A549 (cell line): ENCODE data around the gene SCN9A. TPM values are rescaled to one million over a fixed set of nuclear protein-coding genes. Genes with fewer than 3 reads are reported as not detected.

ENCODE experiments used
- ATAC-seq, 2 experiments: fragments of 200-7000 bp in 1 of 2; fragments of >200 bp in 1 of 2; cut with Nextera tagmentation in 1 of 2; cut with Tn5 transposase in 1 of 2; 3 replicates each; pipeline versions ENCODE4 v1.8.0 to v1.9.1; 2018 to 2020; ENCODE audit warnings: mild to moderate bottlenecking in 1 of 2, moderate library complexity in 1 of 2
- CTCF ChIA-PET: fragments of 300-600 bp; sonication (Branson Sonifier 250); formaldehyde crosslinking; extraction: SDS; loops from one replicate; lab custom pipeline; 2021; ENCODE audit warnings: antibody characterized with exemption, inconsistent platforms; lab: Yijun Ruan, JAX
- POLR2A ChIA-PET: fragments of 350-600 bp; formaldehyde crosslinking; extraction: SDS; loops from one replicate; lab custom pipeline; 2021; ENCODE audit warnings: antibody characterized with exemption, inconsistent platforms; lab: Yijun Ruan, JAX
- DNase-seq, 2 experiments: peaks; one replicate each; pipeline versions ENCODE4 v3.0.0 to v3.0.0-alpha.2; 2011 to 2016; ENCODE audit warnings: low read depth in 1 of 2, low spot score in 1 of 2
- FAIRE-seq: peaks from 2 replicates; lab custom pipeline; 2011; peaks lifted over from hg19 to GRCh38; lab: Jason Lieb, UNC
- H3K27ac ChIP-seq, 2 experiments: fragments of >200 bp; sonication (Bioruptor Twin); formaldehyde crosslinking; 3 replicates each; pipeline ENCODE4 v1.5.1; 2016 to 2017
- H3K4me1 ChIP-seq: fragments of >200 bp; sonication (Bioruptor Twin); formaldehyde crosslinking; 3 replicates; pipeline ENCODE4 v1.6.1; 2016
- H3K4me2 ChIP-seq: fragments of >200 bp; sonication (Bioruptor Twin); formaldehyde crosslinking; 3 replicates; pipeline ENCODE4 v1.6.1; 2016
- H3K4me3 ChIP-seq: fragments of >200 bp; sonication (Bioruptor Twin); formaldehyde crosslinking; 3 replicates; pipeline ENCODE4 v1.5.1; 2016
- H3K9me3 ChIP-seq: fragments of >200 bp; sonication (Bioruptor Twin); formaldehyde crosslinking; 3 replicates; pipeline ENCODE4 v1.6.1; 2016
- BHLHE40 ChIP-seq: IDR thresholded peaks from 2 replicates; pipeline ENCODE4 v1.6.1; 2012; ENCODE audit warnings: low read depth, low read length, inconsistent platforms
- CBX2 ChIP-seq: fragments of 200-600 bp; sonication (generic); IDR thresholded peaks from 2 replicates; pipeline ENCODE4 v1.6.1; 2016; ENCODE audit warnings: low read depth, mild to moderate bottlenecking, borderline replicate concordance
- CEBPB ChIP-seq, 2 experiments: fragments of >200 bp in 1 of 2; sonication (Bioruptor Twin) in 1 of 2; formaldehyde crosslinking in 1 of 2; IDR thresholded peaks; 2 replicates each; pipeline ENCODE4 v1.6.1; 2012 to 2016
- CHD4 ChIP-seq: fragments of 200-600 bp; sonication (generic); IDR thresholded peaks from 2 replicates; pipeline ENCODE4 v1.6.1; 2016; ENCODE audit warnings: antibody characterized with exemption, mild to moderate bottlenecking, borderline replicate concordance
- ESRRA ChIP-seq: fragments of 150-350 bp; IDR thresholded peaks from 2 replicates; pipeline ENCODE4 v1.6.1; 2014; ENCODE audit warnings: mild to moderate bottlenecking, low read length, borderline replicate concordance
- FOXS1 ChIP-seq: fragments of 250-450 bp; sonication (Bioruptor Pico); IDR thresholded peaks from 2 replicates; pipeline ENCODE4 v1.5.0; 2020; ENCODE audit warnings: mild to moderate bottlenecking, moderate library complexity
- HDAC2 ChIP-seq: fragments of 200-600 bp; sonication (generic); IDR thresholded peaks from 2 replicates; pipeline ENCODE4 v1.6.1; 2016
- KDM1A ChIP-seq: fragments of 200-600 bp; sonication (generic); IDR thresholded peaks from 2 replicates; pipeline ENCODE4 v1.6.1; 2016; ENCODE audit warnings: low read depth, mild to moderate bottlenecking
- KDM5A ChIP-seq: fragments of 200-600 bp; sonication (generic); IDR thresholded peaks from 2 replicates; pipeline ENCODE4 v1.6.1; 2016; ENCODE audit warnings: antibody characterized with exemption, mild to moderate bottlenecking
- MAFK ChIP-seq: fragments of 450-650 bp; IDR thresholded peaks from 2 replicates; pipeline ENCODE4 v1.6.1; 2014; ENCODE audit not compliant: partially characterized antibody
- MAZ ChIP-seq: fragments of 150-350 bp; IDR thresholded peaks from 2 replicates; pipeline ENCODE4 v1.6.1; 2014; ENCODE audit warnings: antibody characterized with exemption, low read depth, low read length, borderline replicate concordance
- PHF8 ChIP-seq: fragments of 200-600 bp; sonication (generic); IDR thresholded peaks from 2 replicates; pipeline ENCODE4 v1.6.1; 2016; ENCODE audit warnings: low read depth, mild to moderate bottlenecking, antibody characterized with exemption, moderate library complexity, borderline replicate concordance
- POLR2A ChIP-seq: IDR thresholded peaks from 2 replicates; pipeline ENCODE4 v1.6.1; 2012; ENCODE audit warnings: mild to moderate bottlenecking, low read length
- POLR2AphosphoS2 ChIP-seq: conservative IDR thresholded peaks from 2 replicates; pipeline ENCODE4 v1.6.1; 2012; ENCODE audit warnings: low read length, improper control_type of control experiment, inconsistent platforms
- RAD21 ChIP-seq, 2 experiments: fragments of >200 bp in 1 of 2; sonication (Bioruptor Twin) in 1 of 2; formaldehyde crosslinking in 1 of 2; IDR thresholded peaks in 1 of 2; conservative IDR thresholded peaks in 1 of 2; 2 replicates in 1 of 2; 3 replicates in 1 of 2; pipeline ENCODE4 v1.6.1; 2012 to 2018; ENCODE audit warnings: inconsistent platforms in 1 of 2
- RFX5 ChIP-seq: fragments of 450-650 bp; IDR thresholded peaks from 2 replicates; pipeline ENCODE4 v1.7.1; 2014; ENCODE audit warnings: antibody characterized with exemption, mild to moderate bottlenecking, moderate library complexity
- WGBS: methylation state at CpG from one replicate; pipeline ENCODE4 v1.1.6; 2017; ENCODE audit errors: missing lambda C conversion rate; 5-methylcytosine and 5-hydroxymethylcytosine counted together
- polyA plus RNA-seq, 4 experiments: library from polyadenylated mRNA; depleted of rRNA in 3 of 4; stranded (reverse); fragments of >200 nt; fragmentation: RNase III in 1 of 4; extraction: RNeasy Plus Mini Kit Qiagen cat#74134 plus additional on column Dnase treatment in 1 of 4; gene quantifications; 2 replicates in 3 of 4; 3 replicates in 1 of 4; pipeline ENCODE4 v1.2.3, GENCODE V29; 2011 to 2017
- TF ChIP-seq, protein P1 (sequence below): fragments of >200 bp; sonication (Bioruptor Twin); formaldehyde crosslinking; IDR thresholded peaks from 3 replicates; pipeline ENCODE4 v1.6.1; 2016
- TF ChIP-seq, protein P2 (sequence below): fragments of >200 bp; sonication (Bioruptor Twin); formaldehyde crosslinking; IDR thresholded peaks from 3 replicates; pipeline ENCODE4 v1.5.1; 2016
- TF ChIP-seq, protein P3 (sequence below): fragments of 450-650 bp; IDR thresholded peaks from 2 replicates; pipeline ENCODE4 v1.6.1; 2014; ENCODE audit warnings: antibody characterized with exemption
- TF ChIP-seq, protein P4 (sequence below): IDR thresholded peaks from 2 replicates; pipeline ENCODE4 v1.6.1; 2012

The SCN9A gene
- polyA plus RNA-seq, 2 of the 4 experiments (the other 2 are of a cell fraction), result 7.7 to 23.6 TPM

DNA sequence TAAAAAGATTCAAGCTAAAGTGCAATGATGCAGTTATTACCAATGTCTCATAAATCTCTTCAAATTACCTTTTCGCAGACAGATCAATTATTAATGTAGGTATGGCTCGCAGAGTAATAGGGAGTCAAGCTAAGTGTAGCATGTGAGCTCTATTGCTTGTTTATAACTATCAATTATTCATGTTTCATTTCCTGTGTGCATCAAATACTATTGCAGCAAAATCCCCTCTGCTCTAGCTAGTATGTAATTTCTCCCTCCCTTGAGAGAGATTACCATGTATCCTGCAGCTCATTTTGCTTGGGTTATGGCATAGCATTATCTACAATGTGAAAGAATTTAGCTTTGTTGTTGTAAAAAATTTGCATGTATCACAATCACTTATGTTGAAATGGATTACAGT, 182.3 kb downstream of the SCN9A start:
- Histone ChIP-seq H3K4me3 (no peak overlapping the region), H3K4me2 (no peak overlapping the region), H3K9me3 (no peaks in the 10 kb centered on the region), H3K4me1 (no peaks in the 10 kb centered on the region), H3K27ac (no peak overlapping the region)
- ChIA-PET POLR2A (no interaction called here), CTCF (interaction anchor here (0.6 to 1.1 kb wide), 2 partner anchors 226 to 1922 kb away, joined by 3 read pairs; no protein-coding TSS in a partner anchor)
- 82% methylated on average over 2 of the region's 2 CpGs for WGBS
- no peak for FAIRE-seq
- DNase-seq, result no peak
- no peak for TF ChIP-seq HDAC2
- TF ChIP-seq MAFK, result no peak
- no peak for TF ChIP-seq KDM1A
- TF ChIP-seq, protein P1, sequence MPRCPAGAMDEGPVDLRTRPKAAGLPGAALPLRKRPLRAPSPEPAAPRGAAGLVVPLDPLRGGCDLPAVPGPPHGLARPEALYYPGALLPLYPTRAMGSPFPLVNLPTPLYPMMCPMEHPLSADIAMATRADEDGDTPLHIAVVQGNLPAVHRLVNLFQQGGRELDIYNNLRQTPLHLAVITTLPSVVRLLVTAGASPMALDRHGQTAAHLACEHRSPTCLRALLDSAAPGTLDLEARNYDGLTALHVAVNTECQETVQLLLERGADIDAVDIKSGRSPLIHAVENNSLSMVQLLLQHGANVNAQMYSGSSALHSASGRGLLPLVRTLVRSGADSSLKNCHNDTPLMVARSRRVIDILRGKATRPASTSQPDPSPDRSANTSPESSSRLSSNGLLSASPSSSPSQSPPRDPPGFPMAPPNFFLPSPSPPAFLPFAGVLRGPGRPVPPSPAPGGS, result no peak
- TF ChIP-seq, protein P2, sequence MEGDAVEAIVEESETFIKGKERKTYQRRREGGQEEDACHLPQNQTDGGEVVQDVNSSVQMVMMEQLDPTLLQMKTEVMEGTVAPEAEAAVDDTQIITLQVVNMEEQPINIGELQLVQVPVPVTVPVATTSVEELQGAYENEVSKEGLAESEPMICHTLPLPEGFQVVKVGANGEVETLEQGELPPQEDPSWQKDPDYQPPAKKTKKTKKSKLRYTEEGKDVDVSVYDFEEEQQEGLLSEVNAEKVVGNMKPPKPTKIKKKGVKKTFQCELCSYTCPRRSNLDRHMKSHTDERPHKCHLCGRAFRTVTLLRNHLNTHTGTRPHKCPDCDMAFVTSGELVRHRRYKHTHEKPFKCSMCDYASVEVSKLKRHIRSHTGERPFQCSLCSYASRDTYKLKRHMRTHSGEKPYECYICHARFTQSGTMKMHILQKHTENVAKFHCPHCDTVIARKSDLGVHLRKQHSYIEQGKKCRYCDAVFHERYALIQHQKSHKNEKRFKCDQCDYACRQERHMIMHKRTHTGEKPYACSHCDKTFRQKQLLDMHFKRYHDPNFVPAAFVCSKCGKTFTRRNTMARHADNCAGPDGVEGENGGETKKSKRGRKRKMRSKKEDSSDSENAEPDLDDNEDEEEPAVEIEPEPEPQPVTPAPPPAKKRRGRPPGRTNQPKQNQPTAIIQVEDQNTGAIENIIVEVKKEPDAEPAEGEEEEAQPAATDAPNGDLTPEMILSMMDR, result no peak
- TF ChIP-seq ESRRA, result no peak
- TF ChIP-seq, all 56 proteins: peak for 0
- ATAC-seq, result no peak

DNA sequence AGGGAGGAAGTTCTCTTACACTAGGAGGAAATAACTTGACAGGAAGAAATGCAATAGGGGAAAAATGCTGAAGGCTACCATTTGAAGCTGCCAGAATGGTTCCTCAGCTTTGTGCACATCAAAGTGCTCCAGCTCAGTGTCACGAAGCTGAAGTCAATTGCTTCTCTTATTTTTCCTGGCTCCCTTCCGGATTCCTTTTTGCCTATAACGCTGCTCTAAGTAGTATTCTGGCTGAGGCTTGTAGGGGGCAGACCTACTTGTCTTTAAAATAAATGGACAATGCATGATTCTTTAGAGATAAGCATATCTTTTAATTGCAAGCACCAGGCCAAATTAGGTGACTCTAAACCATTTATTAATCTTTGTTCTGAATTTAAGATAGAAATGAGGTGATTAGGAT, 187.7 kb downstream of the SCN9A start:
- no peak overlapping the region for H3K4me3 ChIP-seq
- no peak for ATAC-seq
- DNase-seq, result no peak
- H3K4me1 ChIP-seq, result no peaks in the 10 kb centered on the region
- TF ChIP-seq, protein P2, result no peak
- TF ChIP-seq, protein P3, sequence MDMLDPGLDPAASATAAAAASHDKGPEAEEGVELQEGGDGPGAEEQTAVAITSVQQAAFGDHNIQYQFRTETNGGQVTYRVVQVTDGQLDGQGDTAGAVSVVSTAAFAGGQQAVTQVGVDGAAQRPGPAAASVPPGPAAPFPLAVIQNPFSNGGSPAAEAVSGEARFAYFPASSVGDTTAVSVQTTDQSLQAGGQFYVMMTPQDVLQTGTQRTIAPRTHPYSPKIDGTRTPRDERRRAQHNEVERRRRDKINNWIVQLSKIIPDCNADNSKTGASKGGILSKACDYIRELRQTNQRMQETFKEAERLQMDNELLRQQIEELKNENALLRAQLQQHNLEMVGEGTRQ, result no peak
- TF ChIP-seq MAZ, result no peak
- no peak for TF ChIP-seq FOXS1 (CRISPR knock-in tag)
- TF ChIP-seq CBX2, result no peak
- TF ChIP-seq RAD21 (conservative IDR thresholded peaks at IDR 0.05 in 1 of 2, IDR thresholded peaks at IDR 0.05 in 1 of 2), result no peak
- TF ChIP-seq PHF8, result no peak
- TF ChIP-seq KDM5A, result no peak
- no peak for TF ChIP-seq CHD4
- no peak for TF ChIP-seq BHLHE40
- TF ChIP-seq ESRRA, result no peak
- no peak for TF ChIP-seq RFX5
- TF ChIP-seq, protein P4, sequence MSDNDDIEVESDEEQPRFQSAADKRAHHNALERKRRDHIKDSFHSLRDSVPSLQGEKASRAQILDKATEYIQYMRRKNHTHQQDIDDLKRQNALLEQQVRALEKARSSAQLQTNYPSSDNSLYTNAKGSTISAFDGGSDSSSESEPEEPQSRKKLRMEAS, result no peak
- TF ChIP-seq CEBPB (IDR thresholded peaks at IDR 0.05), result no peak
- no peak for TF ChIP-seq POLR2A
- no peak for TF ChIP-seq POLR2AphosphoS2
- no peaks in the 10 kb centered on the region for H3K9me3 ChIP-seq
- no peak overlapping the region for H3K4me2 ChIP-seq
- WGBS, result 50% methylated on average over 3 of the region's 3 CpGs
- no peak for FAIRE-seq
- ChIA-PET POLR2A (no interaction called here), CTCF (no interaction called here)
- H3K27ac ChIP-seq, result no peak overlapping the region
